ENCODE results near the gene EMILIN3. TPM values are rescaled to one million over a fixed set of nuclear protein-coding genes. Genes with fewer than 3 reads are reported as not detected.

The EMILIN3 gene
- total RNA-seq, 1 experiment from 2014 or later = 1.7 TPM

- no peak for TF ChIP-seq EZH2 (IDR thresholded peaks at IDR 0.05; ENCODE audit: borderline replicate concordance, low read depth, low read length, poor library complexity, severe bottlenecking)
- TF ChIP-seq, protein P1, sequence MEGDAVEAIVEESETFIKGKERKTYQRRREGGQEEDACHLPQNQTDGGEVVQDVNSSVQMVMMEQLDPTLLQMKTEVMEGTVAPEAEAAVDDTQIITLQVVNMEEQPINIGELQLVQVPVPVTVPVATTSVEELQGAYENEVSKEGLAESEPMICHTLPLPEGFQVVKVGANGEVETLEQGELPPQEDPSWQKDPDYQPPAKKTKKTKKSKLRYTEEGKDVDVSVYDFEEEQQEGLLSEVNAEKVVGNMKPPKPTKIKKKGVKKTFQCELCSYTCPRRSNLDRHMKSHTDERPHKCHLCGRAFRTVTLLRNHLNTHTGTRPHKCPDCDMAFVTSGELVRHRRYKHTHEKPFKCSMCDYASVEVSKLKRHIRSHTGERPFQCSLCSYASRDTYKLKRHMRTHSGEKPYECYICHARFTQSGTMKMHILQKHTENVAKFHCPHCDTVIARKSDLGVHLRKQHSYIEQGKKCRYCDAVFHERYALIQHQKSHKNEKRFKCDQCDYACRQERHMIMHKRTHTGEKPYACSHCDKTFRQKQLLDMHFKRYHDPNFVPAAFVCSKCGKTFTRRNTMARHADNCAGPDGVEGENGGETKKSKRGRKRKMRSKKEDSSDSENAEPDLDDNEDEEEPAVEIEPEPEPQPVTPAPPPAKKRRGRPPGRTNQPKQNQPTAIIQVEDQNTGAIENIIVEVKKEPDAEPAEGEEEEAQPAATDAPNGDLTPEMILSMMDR (conservative IDR thresholded peaks at IDR 0.05; ENCODE audit: low read depth, low read length) = no peak
- CTCF ChIA-PET = no interaction called here
- Histone ChIP-seq H3K27me3 (replicated peaks; ENCODE audit: insufficient read depth, low read depth, low read length, poor library complexity) (peaks cover 23% of the 10 kb centered on the region), H3K27ac (ENCODE audit: low read depth, low read length, poor library complexity, severe bottlenecking) (no peak overlapping the region), H3K4me1 (ENCODE audit: insufficient read depth, low read length, poor library complexity, severe bottlenecking) (no peaks in the 10 kb centered on the region), H3K36me3 (ENCODE audit: insufficient read depth, low read length, poor library complexity, severe bottlenecking) (no peaks in the 10 kb centered on the region), H3K9me3 (ENCODE audit: low read depth, low read length, poor library complexity, severe bottlenecking) (no peaks in the 10 kb centered on the region), H3K4me3 (ENCODE audit: low read depth, low read length, poor library complexity, severe bottlenecking) (no peak overlapping the region)
- no TSS peak for BruUV-seq (replicated peaks)
- intact Hi-C loops (cut with micrococcal nuclease; ENCODE audit: unreplicated experiment) = no loop called here
- no peak for DNase-seq (ENCODE audit: low spot score)
- POLR2A ChIA-PET (ENCODE audit: low non-redundant PET) = interaction anchor here (0.6 kb wide), 1 partner anchor 47 kb away, joined by 3 read pairs; no protein-coding TSS in a partner anchor
Measured at GRCh38 chr20:41369673-41370072, 3.1 kb upstream of the EMILIN3 start.

GRCh38 chr20:41367956-41368355 lies 1.3 kb upstream of the EMILIN3 start:
- no peak for TF ChIP-seq EZH2 (IDR thresholded peaks at IDR 0.05; ENCODE audit: borderline replicate concordance, low read depth, low read length, poor library complexity, severe bottlenecking)
- TF ChIP-seq, protein P1 (conservative IDR thresholded peaks at IDR 0.05; ENCODE audit: low read depth, low read length) = no peak
- Histone ChIP-seq H3K27me3 (replicated peaks; ENCODE audit: insufficient read depth, low read depth, low read length, poor library complexity) (peaks cover 23% of the 10 kb centered on the region), H3K36me3 (ENCODE audit: insufficient read depth, low read length, poor library complexity, severe bottlenecking) (no peaks in the 10 kb centered on the region), H3K9me3 (ENCODE audit: low read depth, low read length, poor library complexity, severe bottlenecking) (no peaks in the 10 kb centered on the region), H3K4me1 (ENCODE audit: insufficient read depth, low read length, poor library complexity, severe bottlenecking) (no peaks in the 10 kb centered on the region), H3K4me3 (ENCODE audit: low read depth, low read length, poor library complexity, severe bottlenecking) (no peak overlapping the region), H3K27ac (ENCODE audit: low read depth, low read length, poor library complexity, severe bottlenecking) (no peak overlapping the region)
- no TSS peak for BruUV-seq (replicated peaks)
- intact Hi-C loops (cut with micrococcal nuclease; ENCODE audit: unreplicated experiment) = no loop called here
- DNase-seq (ENCODE audit: low spot score) = no peak
- POLR2A ChIA-PET (ENCODE audit: low non-redundant PET) = interaction anchor here (0.6 kb wide), 1 partner anchor 89 kb away, joined by 3 read pairs; no protein-coding TSS in a partner anchor
- CTCF ChIA-PET = interaction anchor here (0.7 kb wide), 1 partner anchor 194 kb away, joined by 4 read pairs; no protein-coding TSS in a partner anchor

- Histone ChIP-seq H3K36me3 (ENCODE audit: insufficient read depth, low read length, poor library complexity, severe bottlenecking) (no peaks in the 10 kb centered on the region), H3K27ac (ENCODE audit: low read depth, low read length, poor library complexity, severe bottlenecking) (no peak overlapping the region), H3K27me3 (replicated peaks; ENCODE audit: insufficient read depth, low read depth, low read length, poor library complexity) (peaks cover 23% of the 10 kb centered on the region), H3K4me3 (ENCODE audit: low read depth, low read length, poor library complexity, severe bottlenecking) (no peak overlapping the region), H3K9me3 (ENCODE audit: low read depth, low read length, poor library complexity, severe bottlenecking) (no peaks in the 10 kb centered on the region), H3K4me1 (ENCODE audit: insufficient read depth, low read length, poor library complexity, severe bottlenecking) (no peaks in the 10 kb centered on the region)
- TF ChIP-seq, protein P1 (conservative IDR thresholded peaks at IDR 0.05; ENCODE audit: low read depth, low read length) = no peak
- TF ChIP-seq EZH2 (IDR thresholded peaks at IDR 0.05; ENCODE audit: borderline replicate concordance, low read depth, low read length, poor library complexity, severe bottlenecking) = no peak
- BruUV-seq (replicated peaks) = no TSS peak
- DNase-seq (ENCODE audit: low spot score) = no peak
- POLR2A ChIA-PET (ENCODE audit: low non-redundant PET) = no interaction called here
- CTCF ChIA-PET = no interaction called here
- intact Hi-C loops (cut with micrococcal nuclease; ENCODE audit: unreplicated experiment) = no loop called here
Measured at GRCh38 chr20:41367393-41367695, 726 bp upstream of the EMILIN3 start.
